ENCODE data around the gene CHRNA10. TPM values are rescaled to one million over a fixed set of nuclear protein-coding genes. Genes with fewer than 3 reads are reported as not detected.
"Not testable (repeated sequence)": the region's sequence is repeated elsewhere in the genome, so short reads cannot be mapped to it uniquely, and the experiment has no call there.

The CHRNA10 gene
- total RNA-seq, 4 donors from 2014 or later = 1.1 to 4.7 (median 2.6) TPM

DNA sequence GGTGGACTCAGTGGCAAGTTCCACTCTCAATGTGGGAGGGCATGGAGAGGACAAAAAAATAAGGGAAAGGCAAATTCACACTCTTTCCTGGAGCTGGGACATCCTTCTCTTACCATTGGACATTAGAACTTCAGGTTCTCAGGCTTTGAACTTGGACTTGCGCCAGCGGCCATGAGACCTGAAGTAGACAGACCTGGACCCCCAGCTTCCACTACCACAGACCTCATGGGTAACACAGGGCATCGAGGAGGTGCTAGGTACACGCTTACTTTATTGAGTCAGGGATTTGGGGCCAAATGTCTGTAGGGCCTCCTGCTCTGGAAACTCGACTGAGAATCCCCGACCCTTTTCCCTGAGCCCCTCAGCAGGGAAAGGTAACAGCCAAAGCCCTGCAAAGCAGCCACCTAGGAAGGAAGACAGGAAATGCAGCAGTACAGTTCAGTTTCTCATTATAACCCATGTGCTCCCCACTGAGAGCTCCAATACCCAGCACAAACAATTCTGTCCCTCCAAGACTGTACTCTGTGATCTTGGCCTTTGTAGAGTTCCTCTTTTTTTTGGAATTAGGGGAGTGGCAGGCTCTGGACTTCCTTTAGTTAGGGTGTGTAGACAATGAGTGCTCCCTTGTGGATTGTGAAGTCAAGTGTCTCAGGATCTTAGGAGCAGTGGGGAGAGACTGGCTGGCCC, 5.7 kb downstream of the CHRNA10 start:
- ATAC-seq (ENCODE audit: low FRiP score) = no peak
- DNase-seq (ENCODE audit: low spot score) = no peak
- no peak for TF ChIP-seq CTCF (IDR thresholded peaks at IDR 0.05)

DNA sequence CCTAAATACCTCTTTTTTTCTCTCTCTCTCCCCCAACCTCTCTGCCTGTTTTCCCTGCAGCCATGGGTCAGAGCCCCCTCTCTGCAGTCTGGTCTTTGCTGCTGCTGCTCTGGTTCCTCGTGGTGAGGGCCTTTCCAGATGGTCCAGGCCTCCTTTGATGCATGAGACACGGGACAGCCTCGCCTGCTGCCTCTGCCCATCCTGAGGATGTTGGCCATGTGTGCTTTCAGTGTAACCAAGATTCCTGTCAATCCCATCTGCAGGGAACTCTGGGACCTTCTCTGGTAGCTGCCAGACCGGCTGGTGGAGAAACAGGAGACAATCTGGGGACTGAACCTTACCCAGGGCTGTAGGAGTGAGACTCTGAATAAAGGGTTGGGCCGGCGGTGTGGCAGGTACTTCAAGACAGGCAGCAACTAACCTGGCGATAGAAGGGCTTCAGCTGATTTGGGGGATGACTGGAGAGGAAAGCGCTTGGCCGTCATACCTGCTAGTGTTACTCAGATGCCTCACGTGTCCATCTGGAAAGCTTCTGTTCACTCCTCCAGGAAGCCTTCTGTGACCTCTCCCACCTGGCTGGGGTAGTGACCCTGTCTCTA, 7.1 kb downstream of the CHRNA10 start:
- DNase-seq (ENCODE audit: low spot score) = no peak
- TF ChIP-seq CTCF (IDR thresholded peaks at IDR 0.05) = no peak
- no peak for ATAC-seq (ENCODE audit: low FRiP score)

DNA sequence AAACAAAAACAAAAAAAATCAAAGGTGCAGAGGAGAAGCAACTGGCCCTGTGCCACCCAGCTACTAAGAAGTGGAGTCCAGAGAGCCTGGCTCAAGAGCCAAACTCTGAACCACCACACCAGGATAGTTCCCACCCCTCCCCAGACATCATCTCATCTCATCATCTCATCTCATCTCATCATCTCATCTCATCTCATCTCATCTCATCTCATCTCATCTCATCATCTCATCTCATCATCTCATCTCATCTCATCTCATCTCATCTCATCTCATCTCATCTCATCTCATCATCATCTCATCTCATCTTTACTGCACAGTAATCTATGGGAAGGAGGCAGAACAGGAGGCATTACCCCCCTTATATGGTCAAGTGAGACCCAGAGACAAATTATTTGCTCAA, 8.3 kb downstream of the CHRNA10 start:
- no peak for TF ChIP-seq CTCF (IDR thresholded peaks at IDR 0.05)
- DNase-seq (ENCODE audit: low spot score) = no peak
- ATAC-seq (ENCODE audit: low FRiP score) = no peak

DNA sequence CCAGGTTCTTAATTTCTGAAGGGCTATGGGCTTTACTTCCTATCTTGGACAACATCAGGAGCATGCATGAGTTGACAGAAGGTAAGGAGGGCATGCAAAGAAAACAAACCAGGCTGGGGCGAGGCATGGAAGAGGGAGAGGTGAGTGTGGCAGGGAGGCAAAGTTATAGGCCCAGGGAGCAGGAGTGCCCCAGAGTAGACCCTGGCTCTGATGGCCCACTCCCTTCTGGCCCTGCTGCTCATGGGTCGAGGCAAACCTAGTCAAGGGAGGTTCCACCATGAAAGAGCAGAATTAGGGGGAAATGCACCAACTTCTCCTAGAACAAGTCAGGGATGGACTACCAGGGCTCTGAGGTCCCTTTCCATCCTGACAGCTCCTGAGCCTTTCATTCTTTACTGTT, 10.2 kb downstream of the CHRNA10 start:
- no peak for ATAC-seq (ENCODE audit: low FRiP score)
- no peak for TF ChIP-seq CTCF (IDR thresholded peaks at IDR 0.05)
- no peak for DNase-seq (ENCODE audit: low spot score)

GRCh38 chr11:3659595-3660515, 11.3 kb downstream of the CHRNA10 start:
- DNase-seq (ENCODE audit: low spot score) (no peak), ATAC-seq (ENCODE audit: low FRiP score) (no peak)
- TF ChIP-seq CTCF (IDR thresholded peaks at IDR 0.05) = no peak

GRCh38 chr11:3658252-3658651, 12.9 kb downstream of the CHRNA10 start:
- no peak for DNase-seq (ENCODE audit: low spot score)
- no peak for ATAC-seq (ENCODE audit: low FRiP score)
- no peak for TF ChIP-seq CTCF (IDR thresholded peaks at IDR 0.05)

DNA sequence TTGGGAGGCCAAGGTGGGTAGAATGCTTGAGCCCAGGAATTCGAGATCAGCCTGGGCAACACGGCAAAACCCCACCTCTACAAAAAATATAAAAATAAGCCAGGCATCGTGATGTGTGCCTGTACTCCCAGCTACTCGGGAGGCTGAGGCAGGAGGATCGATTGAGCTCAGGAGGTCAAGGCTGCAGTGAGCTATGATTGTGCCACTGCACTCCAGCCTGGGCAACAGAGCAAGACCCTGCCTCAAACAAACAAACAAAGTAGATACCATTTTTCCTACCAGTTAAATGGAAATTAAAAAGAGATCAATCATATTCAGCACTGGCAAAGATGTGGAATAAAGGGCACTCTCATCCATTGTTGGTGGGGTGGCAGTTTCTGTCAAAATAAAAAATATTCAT, 13.9 kb downstream of the CHRNA10 start:
- DNase-seq (ENCODE audit: low spot score); ATAC-seq (ENCODE audit: low FRiP score): not testable (repeated sequence)

All from omental fat pad (tissue), 4 donors.